ENCODE data around the gene KDM2A. TPM values are rescaled to one million over a fixed set of nuclear protein-coding genes. Genes with fewer than 3 reads are reported as not detected.

Gene KDM2A
- total RNA-seq, 1 donor from 2014 or later, result 55.1 TPM

DNA sequence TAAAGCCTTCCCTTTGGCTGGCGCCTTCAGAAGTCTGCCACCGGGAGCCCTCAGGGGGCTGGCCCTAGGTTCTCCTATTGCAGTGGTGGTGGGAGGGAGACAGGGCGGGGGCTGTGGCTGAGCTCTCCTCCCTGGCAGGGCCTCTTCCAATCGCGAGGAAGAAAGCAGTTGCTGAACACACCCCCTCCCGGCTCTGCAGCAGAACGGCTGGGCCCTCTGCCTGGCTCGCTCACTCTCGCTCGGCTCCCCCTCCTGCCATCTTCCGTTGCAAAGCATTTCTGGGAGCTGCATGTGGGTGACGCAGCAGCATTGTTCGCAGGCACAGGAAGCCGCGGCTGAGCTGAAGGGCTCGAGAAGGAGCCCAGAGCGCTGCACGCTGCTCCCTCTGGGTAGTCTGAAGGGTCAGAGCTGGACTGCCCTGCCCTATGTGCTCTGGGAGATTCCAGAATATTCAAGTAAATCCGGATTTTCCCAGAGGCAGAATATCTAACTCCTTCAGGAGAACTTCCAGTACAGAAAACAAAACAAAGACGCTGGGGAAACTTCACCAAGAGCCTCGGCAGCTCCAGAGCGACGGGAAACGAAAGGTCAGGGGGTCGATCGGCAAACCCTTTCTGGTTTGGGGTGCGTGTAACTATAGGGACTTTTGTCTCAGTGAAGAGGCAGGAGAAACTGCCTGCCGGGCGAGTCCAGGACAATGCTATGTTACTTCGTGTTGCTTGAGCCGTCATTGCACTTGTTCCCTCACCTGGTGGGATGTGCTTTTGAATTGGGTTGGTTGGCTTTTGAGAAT, 120.9 kb downstream of the KDM2A start:
- DNase-seq, result peak; percentile 99

DNA sequence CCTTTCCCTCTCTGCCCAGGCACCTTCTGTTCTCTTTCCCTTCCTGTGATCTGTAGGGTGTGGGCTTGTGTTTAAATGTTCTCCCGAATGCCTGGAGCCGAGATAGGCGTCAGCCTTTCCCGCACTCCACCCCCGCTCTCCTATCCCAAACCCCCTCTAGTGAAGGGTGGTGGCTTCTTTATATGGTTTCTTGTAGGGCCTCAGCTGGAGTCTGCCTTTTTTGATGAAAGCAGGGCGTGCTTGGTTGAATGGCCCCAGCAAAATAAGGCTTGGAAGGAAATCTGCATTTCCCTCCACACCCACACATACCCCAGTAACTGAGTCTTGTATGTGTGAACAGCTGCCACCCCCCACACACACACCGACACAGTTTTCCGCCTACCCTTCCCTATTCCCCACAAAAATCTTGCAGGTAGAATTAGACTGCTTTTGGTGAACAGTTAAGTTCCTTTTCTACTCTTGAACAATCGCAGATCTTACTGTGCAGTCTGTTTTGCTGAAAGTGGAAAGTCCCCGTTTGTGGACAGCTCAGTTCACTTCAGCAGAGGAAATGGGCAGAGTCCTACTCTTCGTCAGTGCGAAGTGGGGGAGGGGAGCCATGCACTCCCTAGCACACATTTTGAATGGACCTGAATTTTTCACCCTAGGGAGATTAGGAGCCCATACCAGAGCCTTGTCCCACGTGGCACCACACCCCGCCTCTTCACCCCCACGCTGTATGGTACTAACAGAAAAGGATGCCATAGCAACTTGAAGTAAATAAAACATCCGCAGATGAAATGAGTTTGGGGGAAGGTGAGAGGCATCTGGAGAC, 121.7 kb downstream of the KDM2A start:
- peak; percentile 79 for DNase-seq

DNA sequence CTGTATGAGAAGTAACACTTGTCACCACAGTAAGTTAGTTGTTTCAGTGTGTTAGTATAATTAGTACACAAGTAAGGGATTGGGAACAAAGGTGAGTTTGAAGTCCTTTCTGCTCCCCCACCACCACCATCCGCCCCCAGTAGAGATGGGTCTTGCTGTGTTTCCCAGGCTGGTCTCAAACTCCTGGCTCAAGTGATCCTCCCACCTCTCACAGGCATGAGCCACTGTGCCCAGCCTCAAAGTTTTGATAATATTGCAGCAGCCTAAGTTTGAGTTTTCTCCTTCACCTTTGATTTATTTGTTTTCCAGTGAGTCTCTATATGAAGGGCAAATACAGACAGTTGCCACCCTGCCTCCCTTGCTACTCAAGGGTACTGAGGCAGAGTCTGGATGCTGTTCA, 123.5 kb downstream of the KDM2A start:
- DNase-seq, result no peak

DNA sequence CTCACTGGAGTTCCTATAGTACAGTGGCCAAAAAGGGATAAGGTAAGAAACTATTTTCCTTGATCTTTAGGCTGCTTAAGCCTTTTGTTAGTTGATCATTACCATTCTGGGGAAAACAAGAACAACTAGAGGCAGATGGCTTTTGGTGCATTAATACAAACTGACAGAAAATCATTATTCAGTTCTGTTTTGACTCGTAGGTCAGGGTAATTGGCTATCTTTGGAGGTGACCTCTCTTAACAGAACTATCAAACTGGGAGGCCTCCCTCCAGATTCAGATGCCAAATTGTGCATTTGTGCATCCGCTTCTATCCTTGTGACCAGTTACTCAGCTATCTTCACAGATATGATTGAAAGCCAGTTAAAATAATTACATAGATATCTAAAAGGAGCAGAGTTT, 124.0 kb downstream of the KDM2A start:
- DNase-seq, result no peak

DNA sequence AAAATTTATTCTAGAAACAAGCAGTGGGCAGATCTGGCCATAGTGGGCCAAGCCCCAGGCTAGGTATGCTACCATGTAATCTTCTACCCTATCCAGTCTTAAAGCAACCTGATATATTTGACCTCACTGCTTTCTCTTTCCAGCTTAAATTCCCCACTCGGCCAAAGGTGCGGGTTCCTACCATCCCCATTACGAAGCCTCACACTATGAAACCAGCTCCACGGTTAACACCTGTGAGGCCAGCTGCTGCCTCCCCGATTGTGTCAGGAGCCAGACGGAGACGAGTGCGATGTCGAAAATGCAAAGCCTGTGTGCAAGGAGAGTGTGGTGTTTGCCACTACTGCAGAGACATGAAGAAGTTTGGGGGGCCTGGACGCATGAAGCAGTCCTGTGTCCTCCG, 126.0 kb downstream of the KDM2A start:
- no peak for DNase-seq

DNA sequence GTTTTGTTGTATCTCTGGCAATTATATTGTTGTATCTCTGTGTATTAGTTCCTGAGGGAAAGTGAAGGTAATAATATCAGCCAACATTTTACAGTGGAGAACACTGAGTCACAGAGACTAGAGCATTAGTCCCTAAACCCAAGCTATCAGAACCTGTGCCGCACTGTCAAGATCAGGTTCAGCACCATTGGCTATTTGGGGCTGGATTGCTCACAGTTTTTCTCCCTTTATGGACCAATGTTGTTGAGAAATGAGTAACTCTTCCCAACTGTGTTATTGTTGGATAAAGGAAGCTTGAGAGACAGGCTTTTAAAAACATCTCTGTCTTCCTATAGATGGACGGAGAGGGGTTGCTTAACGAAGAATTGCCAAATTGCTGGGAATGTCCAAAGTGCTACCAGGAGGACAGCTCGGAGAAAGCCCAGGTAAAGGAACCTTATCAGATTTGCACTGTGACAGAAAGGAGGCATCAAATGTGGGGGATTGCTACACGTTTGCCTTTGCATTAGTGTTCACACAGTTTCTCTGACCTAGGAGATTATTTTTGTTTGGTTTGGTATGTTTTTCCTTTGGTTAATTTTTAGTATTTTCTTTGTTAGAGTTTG, 129.0 kb downstream of the KDM2A start:
- DNase-seq, result no peak

DNA sequence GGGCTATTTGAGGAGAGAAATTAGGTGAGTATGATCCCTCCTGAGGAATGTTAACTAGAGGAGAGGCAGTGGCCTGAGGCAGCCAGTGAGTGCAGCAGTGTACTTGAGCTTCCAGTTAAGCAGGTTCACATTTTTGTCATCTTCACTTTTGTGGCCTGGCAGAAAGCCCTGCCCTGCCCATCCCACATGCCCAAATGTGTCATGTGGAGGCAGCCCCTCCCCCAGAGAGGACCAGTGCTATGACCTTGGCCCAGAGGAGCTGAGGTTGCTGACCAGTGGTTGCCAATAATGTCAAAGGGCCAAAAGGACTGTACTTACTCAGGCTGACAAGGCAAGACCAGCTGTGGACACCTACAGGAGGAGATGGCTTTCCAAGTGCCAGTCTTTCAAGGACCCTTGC, 129.6 kb downstream of the KDM2A start:
- DNase-seq, result no peak

DNA sequence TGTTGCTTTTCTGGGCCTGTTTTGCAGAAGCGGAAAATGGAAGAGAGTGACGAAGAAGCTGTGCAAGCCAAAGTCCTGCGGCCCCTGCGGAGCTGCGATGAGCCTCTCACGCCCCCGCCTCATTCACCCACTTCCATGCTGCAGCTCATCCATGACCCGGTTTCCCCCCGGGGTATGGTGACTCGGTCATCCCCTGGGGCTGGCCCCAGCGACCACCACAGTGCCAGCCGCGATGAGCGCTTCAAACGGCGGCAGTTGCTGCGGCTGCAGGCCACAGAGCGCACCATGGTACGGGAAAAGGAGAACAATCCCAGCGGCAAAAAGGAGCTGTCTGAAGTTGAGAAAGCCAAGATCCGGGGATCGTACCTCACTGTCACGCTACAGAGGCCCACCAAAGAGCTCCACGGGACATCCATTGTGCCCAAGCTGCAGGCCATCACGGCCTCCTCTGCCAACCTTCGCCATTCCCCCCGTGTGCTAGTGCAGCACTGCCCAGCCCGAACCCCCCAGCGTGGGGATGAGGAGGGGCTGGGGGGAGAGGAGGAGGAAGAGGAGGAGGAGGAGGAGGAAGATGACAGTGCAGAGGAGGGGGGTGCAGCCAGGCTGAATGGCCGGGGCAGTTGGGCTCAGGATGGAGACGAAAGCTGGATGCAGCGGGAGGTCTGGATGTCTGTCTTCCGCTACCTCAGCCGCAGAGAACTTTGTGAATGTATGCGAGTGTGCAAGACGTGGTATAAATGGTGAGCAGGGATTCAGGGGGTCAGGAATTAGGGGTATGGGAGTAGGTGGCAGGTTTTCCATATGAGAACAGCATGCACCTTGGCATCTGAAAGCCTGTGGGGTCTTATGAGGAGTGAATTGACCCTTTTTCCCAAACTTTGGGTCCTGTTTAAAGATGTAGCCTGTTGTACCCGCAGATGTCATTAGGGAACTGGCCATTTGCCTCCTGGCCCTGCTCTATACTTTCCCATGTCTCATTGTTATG, 131.3 kb downstream of the KDM2A start:
- no peak for DNase-seq

DNA sequence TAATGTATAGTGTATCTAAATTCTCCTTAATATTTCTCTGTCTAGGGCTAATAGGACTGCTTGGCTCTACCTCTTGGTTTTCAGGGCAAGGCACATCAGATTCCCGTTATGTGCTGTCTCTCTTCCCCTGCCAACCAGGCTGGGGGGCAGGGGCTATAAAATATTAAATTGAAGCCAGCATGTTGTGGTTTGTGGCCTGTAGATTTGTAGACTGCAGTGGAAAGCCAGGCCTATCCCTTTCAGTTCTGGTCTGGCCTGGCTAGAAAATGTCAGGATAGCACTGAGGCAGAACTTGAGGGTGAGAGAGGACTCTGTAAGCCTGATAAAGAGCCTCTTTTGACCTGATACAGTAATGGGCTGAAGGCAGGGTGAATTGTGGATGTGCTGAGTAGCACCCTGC, 132.8 kb downstream of the KDM2A start:
- DNase-seq, result no peak

DNA sequence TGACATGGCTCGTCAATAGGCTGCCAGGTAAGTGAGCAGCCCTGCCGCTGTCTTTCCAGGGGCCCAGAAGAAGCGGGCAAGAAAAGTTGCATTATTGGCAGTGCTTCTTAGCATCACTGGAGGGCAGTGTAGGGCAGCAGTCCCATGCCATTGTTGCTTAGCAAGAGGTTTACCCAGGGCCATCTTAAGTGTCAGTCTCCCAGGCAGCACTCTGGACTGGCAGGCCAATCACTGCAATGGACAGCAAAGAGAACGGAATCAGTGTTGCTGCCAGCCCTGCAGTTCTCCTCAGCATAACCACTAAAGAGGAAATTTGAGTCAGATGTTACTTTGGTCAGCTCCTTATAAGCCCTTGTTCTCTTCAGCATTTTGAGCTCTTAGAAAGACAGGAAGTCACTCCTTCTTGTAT, 133.8 kb downstream of the KDM2A start:
- peak; percentile 78 for DNase-seq

DNA sequence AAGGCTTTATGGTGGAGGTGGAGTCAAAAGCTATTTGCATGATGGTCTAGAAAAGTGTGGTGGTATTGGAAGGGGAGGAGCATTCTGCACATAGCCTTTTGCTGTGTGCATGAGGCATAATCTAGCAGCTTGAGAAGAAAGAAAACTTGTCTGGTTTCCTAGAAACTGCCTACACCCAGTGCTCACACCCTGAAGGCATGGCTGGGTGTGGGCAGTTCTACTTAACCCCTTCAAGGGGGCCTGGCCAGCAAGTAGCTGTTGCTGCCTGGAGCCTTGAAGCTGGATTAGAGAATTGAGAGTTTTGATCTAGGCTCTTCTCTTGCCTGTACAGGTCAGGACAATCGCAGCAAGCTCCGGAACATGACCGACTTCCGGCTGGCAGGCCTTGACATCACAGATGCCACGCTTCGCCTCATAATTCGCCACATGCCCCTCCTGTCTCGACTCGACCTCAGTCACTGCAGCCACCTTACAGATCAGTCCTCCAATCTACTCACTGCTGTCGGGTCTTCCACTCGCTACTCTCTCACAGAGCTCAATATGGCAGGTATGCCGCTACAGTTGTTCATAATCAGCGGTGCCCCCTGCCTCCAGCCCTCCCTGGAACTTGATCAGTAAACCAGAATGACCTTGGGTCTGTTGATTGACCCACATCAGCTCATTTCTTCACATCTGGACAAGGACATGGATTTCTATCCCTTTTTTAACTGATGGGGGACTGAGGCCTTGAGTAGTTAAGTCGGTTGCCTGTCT, 135.0 kb downstream of the KDM2A start:
- DNase-seq, result no peak

DNA sequence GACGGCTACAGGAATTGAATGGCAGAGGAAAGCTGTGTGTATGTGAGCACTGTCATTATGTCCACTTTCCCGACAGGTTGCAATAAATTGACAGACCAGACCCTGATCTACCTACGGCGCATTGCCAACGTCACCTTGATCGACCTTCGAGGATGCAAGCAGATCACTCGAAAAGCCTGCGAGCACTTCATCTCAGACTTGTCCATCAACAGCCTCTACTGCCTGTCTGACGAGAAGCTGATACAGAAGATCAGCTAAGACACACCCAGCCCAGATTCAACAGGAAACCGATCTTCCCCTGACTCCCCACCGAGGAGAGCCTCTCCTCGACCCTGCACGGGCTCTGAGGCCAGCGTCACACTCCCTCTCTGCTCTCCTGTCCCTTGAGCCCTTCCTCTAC, 135.7 kb downstream of the KDM2A start:
- no peak for DNase-seq

DNA sequence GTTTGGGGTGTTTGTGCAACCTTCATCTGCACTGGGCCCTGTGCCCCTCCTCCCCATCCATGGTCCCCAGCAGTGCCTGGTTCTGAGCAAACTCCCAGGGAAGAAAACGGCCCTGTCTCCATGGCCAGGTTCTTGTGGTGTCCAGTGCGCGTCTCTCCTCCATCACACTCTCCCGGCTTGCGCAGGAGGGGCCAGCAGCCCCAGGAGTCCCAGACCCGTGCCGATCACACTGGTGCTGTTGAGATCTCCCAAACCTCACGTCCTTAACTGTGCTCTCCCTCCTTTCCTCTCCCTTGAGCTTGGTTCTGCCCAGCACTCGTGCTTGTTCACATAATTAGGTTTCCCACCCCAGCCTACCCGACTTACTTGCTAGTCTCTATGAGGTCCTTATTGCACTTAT, 136.3 kb downstream of the KDM2A start:
- DNase-seq, result no peak

DNA sequence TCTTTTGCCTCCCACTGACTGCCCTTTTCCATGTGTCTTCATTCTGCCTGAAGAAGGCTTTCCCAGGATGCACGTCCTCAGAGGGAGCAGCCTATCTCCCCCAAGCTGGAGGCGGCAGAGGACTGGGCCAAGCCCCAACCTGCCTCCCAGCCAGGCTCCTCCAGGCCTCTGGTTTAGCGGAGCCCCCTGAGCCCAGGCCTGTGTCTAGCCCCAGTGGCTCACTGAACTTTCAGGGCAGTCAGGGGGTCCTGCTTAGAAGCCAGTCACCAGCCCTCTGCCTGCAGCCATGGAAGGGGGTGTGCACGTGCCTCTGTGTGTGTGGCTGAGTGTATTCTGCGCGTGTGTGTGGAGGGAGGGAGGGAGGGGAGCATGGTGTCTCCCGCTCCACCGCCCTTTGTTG, 136.8 kb downstream of the KDM2A start:
- no peak for DNase-seq

DNA sequence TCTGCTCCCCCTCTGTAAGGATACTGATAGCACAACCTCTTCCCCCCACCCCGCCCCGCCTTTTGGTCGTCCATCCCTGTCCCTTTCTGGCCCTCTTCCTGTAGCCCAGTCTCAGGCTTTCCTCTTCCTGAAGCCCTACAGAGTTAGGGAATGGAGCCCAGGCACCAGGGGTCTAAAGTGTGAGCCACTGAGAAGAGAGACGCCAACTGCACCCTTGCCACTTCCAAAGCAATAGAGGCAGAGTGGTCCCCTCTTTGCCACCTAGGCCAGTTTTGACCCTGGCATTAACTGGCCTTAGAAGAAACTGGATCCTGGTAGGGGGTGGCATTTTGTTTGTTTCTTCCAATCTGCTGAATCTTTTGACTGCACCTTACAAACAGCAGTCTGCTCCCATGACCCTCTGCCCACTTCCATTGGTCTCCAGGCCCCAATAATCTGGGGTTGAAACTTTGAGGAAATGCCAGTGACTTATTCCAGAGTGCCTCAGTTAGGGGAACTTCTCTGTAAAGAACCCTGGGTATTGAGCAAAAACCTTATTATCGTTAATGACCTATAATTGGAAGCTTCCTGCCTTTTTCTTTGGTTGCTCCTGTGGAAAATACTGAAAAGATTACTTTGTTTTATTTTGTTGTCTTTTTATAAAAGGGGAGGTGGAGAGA, 137.5 kb downstream of the KDM2A start:
- DNase-seq, result no peak

DNA sequence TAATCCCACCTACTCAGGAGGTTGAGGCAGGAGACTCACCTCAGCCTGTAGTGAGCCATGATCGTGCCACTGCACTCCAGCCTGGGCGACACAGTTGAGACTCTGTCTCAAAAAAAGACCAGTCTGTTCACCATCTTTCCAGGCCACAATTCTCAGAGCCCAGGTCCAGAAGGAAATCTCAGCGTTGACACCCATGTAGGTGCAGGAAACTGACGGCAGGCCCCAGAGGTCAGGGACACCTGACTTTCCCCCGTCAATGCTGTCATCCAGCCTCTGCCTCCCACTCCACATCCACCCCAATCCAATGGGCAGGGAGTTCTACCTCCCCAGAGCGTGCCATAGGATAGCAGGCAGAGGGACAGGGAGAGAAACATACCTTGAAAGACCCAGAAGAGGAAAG, 141.3 kb downstream of the KDM2A start:
- DNase-seq, result no peak

DNA sequence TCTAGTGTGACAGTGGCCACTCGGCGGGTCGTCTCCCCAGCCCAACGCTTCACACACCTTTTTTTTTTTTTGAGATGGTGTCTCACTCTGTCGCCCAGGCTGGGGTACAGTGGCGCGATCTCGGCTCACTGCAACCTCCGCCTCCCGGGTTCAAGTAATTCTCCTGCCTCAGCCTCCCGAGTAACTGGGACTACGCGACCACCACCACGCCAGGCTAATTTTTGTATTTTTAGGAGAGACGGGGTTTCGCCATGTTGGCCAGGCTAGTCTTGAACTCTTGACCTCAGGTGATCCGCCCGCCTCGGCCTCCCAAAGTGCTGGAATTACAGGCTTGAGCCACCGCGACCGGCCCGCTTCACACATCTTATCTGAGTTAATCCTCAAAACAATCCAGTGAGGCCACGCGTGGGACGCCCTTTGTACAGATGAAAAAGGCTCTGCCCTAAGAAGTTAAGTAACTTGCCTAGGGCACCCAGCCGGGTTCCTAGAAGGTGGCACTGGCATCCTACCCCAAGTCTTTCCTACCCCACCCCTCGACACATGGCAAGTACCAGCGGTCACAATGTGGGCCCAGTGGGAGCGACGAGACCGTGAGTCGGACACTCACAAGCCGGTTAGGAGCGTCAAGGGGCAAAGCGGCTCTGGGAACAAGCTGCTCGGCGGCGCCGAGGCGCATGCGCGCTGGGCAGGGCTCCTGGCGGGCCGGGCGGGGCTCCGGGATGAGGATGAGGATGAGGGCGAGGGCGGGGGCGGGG, 142.0 kb downstream of the KDM2A start:
- DNase-seq, result peak; percentile 63

DNA sequence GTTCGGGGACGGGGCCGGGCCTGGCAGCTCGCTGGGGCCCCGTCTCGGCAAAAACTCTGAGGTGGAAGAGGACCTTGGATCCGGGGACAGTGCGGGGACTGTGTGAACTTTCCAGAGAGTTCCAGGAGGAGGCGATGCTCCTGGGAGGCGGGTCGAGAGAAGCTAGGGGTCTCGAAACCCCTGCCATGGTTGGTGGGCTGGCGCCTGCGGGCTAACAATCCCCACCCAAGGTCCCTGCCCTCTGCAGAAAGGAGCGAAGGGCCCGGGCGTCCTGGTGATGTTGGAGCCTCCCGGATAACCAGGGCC, 142.5 kb downstream of the KDM2A start:
- no peak for DNase-seq

DNA sequence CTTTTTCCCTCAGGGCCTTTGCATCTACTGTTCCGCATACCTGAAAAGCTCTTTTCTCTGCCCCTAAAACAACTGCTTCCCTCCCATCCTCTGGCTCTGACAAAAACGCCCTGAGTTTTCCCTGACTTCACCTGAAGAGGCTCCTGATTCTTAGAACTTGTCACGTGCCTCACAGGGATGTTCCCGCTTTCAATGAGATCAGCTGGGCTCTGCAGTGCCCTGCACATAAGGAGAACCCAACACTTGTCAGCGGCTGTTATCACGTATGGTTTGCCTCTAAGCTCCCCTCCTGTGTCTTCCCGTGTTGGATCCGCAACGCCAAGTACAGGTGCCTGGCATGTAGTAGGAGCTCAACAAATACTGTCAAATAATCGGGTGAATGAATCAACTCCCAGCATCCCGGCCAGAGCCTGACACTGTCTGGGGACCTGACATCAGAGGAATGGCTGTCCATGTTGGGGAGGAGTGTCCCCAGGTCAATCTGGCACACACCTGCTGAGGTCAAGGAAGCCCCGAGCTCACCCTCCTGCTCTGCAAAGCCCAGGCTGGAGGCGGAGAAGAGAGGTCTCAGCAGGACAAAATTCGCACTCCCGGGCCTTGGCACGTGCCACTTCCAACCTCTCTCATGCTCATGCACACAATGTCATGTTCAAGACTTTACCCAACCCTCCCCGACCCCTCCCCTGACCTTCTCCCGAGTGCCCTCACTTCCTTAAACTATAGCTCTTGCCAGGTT, 143.1 kb downstream of the KDM2A start:
- DNase-seq, result no peak
